Hippocampal formation (tissue), 2 donors: ENCODE measurements around the gene SQSTM1.

Experiments
- DNase-seq, 2 donors: peaks; one replicate each; lab custom pipeline; 2025; lab: John Stamatoyannopoulos, UW

The SQSTM1 gene

DNA sequence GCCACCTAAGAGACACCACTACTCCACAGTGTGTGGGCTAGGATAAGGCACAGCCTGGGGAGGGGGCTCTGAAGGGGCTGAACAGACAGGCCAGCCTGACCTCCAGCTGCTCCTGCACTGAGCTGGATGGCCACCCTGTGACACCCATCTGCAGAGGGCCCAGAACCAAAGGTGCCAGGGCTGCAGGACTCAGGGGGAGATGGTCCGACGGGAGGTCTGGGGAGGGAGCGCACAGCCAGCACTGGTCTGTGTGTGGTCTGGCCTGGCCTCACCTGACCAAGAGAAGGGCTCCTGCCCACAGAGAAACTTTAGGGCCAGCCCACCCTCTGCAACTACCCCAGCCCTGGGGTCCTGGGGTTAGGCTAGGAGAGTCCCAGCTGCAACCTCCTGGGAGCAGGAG lies 26.1 kb upstream of the SQSTM1 start:
- no peak for DNase-seq

DNA sequence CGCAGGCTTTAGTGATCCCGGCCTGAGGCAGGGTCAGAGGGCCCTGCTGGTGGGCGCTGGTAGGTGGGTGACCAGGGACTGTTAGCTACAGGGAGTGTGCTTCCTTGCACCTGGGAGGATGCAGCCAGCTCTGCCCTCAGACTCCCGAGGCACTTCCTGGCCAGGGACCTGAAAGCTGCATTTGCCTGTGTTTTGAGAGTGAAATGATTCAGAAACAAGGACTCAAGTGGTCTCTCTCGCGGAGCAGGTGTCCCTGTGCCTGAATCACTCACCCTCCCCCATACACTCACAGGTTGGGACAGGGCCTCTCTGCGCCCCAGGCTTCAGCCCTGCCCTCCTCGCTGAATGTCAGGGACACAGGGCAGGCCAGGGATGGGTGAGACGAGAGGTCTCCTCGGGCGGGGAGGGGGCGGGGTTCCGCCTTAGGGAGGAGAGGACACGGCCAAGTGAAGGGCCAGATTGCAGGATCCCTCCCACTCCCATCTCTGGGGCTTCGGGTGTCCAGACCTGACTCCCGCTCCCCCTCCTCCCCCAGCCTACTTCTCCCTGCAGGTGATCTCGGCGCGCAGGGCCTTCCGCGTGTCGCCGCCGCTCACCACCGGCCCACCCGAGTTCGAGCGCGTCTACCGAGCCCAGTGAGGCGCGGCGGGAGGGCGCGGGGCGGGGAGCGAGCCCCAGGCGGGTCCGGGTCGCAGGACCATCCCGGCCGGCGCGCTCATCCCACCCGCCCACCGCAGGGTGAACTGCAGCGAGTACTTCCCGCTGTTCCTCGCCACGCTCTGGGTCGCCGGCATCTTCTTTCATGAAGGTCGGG lies 25.4 kb upstream of the SQSTM1 start:
- no peak for DNase-seq

DNA sequence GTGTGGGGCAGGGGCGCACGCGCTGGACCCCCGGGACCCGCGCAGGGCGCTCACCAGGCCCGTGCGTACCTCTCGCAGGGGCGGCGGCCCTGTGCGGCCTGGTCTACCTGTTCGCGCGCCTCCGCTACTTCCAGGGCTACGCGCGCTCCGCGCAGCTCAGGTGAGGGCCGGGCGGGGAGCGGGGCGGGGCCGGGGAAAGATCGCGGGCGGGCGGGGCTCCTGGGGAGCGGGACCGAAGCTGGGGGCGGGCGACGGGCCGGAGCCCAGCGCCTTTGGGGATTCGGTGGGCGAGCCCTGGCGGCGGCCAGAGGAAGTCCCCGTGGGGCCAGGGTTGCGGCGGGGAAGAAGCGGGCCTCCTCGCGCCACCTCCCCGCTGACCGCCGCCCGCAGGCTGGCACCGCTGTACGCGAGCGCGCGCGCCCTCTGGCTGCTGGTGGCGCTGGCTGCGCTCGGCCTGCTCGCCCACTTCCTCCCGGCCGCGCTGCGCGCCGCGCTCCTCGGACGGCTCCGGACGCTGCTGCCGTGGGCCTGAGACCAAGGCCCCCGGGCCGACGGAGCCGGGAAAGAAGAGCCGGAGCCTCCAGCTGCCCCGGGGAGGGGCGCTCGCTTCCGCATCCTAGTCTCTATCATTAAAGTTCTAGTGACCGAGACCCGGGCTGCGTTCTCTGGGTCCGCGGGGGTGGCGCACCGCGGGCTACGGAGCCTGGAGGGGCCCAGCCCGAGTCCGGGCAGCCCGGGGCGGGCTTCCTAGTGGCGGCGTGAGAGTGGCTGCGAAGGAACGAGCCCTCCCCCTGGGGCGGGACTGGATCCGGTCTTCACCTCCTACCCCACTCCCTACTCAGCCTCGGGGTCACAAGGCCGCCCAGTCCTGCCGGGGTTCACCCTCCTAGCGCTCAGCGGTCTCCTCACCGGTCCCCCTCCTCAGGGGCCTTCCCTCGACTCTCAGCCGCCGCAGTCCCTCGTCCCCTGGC lies 24.6 kb upstream of the SQSTM1 start:
- peak; percentile 59 to 66 for DNase-seq

GRCh38 chr5:179796877-179797608 lies 23.7 kb upstream of the SQSTM1 start:
- no peak for DNase-seq

DNA sequence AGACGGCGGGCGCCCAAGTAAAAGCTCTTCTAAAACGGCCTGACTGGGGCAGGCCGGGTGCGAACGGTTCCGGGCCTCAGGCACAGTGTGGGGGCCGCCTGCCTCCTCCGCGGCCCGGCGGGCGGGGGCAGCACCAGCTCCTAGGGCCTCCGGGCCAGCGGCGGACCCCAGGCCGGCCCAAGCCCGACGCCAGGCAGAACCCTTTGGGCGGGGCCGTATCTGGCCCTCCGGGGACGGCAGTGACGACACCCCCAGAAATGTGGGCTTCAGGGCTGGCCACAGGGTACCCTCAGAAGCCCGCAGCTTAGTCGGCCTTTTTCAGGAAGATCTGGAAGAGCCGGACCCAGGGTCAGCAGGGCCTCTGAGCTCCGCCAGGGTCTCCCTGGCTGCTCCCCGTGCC lies 23.0 kb upstream of the SQSTM1 start:
- no peak for DNase-seq

- DNase-seq = no peak
Observed at GRCh38 chr5:179798144-179798770, 22.4 kb upstream of the SQSTM1 start.

DNA sequence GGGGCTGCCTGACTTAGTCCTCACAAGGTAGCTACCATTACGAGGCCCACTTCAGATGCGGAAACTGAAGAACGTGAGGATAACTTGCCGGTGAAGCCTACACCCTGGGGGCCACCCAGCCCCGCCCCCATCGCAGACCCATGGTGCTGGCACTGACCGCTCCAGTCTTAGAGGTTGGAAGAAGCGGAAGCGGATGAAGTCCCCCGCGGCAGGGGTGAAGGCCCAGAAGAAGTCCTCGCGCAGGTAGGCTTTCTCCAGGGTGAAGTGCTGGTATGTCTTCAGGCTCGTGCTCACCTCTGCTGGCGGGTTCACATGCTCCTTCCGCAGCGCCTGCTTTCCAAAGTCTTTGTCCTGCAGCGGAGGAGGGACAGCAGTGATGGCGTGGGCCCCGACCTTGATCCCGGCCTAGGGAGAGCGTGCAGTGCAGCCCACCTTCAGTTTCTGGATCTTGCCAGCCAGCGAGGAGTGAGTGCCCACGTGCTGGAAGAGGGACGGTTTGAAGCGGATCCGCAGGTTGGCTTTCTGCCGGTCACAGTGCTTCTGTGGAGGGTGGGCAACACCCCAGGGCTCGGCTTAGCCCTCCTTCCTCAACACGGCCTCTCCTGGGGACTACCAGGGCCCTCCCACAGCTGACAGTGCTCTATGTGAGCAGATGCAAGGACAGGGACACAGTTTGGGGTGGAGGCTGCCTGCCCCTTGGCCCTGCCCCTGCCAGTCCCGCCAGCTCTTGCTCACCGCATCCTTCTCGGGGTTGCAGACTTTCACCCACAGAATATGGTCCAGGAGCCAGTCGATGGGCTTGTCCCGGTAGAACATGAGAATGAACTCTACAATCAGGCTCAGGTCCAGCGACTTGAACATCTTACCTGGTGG lies 21.7 kb upstream of the SQSTM1 start:
- DNase-seq = no peak

DNA sequence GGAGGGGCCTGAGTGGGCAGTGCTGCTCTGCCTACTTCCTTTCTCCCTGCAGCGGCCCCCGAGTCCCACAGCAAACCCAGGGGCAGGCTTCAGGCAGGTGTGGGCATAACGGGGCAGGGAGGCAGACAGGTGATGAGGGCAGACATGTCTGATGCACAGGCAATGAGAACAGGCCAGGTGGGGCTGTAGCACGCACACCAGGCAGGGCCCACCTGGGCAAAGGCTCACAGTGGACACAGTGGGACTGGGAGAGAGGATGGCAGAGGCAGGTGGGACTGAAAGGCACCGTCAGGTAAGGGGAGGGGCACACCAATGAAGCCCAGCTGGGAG lies 21.1 kb upstream of the SQSTM1 start:
- DNase-seq = no peak

DNA sequence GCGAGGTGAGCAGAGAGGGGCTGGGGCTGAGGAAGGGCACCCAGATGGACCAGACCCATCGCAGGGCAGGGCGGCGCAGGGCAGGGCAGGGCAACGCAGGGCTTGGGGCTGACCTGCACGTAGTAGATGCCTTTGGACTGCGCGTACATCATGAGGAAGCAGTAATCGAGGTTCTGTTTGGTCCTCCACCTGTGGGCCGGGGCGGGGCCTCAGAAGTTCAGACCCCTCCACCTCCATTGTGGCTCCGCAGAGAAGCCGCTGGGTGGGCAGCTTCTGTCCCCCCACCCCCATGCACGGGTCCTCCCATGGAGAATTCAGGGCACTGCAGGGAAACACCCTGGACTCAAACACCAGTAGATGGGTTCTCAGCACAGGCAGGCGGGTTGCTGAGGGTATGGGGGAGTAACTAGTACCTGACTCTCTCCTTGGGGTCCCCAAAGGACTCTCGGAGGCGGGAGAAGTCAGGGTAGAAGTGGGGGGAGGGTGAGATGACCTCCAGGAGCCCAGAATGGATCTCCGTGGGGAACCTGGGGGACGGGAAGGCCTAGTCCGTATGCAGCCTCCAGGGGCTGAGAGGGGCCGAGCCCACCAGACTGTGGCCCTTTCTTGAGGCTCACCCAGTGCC lies 20.5 kb upstream of the SQSTM1 start:
- no peak for DNase-seq

GRCh38 chr5:179800696-179801201 lies 20.0 kb upstream of the SQSTM1 start:
- no peak for DNase-seq

DNA sequence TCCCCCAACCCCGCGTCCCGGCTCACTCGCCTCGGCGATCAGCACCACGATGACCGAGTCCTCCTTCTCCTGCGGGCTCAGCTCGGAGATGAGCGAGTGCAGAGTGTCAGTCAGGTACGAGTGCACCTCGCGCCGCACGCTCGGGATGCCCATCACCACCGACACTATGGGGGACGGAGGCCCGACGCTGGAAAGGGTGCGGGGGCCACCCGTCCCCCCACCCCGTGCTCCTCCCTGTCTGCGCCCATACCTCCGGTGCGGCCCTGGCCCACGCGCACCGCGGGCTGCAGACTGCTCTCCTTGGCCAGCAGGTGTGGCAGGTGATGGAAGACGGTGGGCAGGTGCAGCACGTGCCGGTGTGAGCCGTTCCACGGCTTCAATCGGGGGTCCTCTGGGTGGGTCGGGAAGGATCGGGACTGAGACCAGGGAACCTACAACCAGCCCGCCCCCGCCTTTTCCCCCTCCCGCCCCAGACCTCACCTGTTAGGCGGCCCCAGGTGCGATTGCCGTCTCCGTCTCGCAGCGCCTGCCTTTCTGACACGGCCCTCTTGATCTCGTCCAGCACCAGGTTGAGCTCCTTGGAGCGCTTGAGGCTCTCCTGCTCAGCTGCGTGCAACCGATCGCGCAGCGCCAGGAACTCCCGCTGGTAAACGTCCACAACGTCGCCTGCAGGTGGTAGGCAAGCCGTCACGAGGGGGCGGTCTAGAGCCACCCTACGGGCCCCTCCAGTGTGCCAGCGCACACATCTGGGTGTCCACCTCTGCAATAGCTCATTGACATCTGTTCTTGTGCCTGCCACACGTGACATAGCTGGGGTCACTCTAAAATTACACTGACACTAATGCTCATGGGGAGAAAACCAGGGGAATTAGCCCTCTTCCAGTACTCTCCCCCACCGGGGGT lies 19.1 kb upstream of the SQSTM1 start:
- peak in 1 of 2 donors; percentile 45 for DNase-seq

- DNase-seq = no peak
Observed at GRCh38 chr5:179802207-179802883, 18.4 kb upstream of the SQSTM1 start.

DNA sequence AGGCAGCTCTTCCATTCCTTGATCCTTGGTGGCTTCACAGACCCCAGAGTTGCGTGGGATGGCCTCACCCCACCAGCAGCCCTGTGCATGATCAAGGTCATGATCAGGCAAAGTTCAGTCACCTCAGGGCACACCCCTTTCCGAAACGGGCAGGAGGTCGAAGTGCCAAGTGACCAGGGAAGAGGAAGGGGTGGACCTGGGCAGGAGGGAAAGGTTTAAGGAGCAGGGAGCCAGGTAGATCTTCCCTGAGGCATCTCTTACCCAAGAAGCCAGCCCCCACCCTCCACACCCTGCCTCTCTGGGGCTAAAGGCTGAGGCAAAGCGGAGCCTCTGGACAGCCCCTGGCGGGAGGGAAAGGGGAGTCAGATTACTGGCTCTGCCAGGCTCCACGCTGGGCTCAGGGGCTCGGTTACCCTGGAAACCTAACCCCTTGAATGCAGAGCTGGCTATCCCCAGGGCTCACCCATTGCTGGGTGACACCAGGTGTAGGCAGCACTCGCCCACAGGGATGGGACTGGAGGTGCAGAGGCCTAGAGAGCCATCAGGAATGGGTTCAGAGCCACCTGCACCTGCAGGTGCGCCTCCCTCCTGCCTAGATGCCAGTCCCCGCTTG lies 17.6 kb upstream of the SQSTM1 start:
- DNase-seq = no peak

DNA sequence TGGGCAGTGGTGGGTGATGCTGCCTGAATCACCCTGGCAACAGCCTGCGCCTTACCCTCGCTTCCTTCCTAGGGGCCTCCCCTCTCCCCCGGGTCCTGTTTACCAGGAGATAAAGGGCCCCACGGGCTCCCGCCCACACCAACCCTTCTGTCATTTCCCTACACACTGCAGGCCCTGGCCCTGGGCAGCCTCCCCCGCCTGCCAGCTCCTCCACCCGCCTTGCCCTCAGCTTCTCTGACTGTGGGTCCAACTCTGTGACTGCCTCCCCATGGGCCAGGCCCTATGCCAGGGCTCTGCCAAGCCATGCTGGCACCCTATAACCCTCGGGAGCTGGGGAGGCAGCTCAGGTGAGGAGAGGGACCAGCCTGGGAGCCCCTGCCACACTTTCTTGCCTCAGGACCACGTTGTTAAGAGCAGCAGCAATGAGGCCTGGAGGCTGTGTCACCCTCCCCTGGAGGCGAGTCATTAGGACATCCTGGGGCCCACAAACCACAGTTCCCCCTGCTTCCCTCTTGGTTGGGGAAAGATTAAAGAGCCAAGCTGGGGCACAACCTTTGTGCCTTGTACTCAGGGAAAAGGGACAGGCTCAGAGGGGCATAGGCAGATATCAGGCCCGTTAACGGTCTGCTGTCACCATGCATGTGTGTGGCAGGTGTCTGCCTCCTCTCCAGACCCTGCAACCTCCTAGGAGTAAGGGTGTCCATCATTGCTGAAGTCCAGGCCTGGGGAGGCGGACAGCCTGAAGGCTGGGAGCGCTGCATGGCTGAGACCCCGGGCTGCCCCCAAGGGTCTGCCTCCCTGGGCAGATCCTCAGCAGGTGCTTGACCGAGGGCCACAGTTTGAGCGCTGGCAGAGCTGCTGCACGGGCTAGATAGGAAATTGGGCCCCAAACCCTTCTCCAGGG lies 16.8 kb upstream of the SQSTM1 start:
- no peak for DNase-seq

- no peak for DNase-seq
Observed at GRCh38 chr5:179804555-179804947, 16.2 kb upstream of the SQSTM1 start.

DNA sequence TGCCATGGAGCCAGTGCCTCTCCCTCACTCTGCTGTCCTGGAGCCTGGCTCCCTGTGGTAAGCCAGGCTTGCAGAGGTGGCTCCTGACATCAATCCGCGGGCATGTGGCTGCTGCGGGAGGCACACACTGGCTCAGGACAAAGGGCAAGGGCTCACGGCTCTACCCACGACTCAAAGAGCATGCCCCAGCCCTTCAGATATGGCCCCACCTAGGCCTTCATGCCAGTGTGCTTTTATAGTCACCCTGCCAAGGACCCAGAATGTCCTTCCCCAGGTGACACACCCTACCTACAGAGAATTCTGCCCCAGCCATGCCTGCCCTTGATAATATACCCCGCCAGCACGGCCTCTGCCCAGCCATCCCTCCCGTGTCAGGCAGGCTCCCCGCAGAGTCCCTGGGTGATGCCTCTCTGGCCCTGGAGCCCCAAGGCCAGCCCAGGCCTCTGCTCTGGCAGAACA lies 15.6 kb upstream of the SQSTM1 start:
- DNase-seq = no peak
